Measurements from ENCODE around the gene DPEP2. TPM values are rescaled to one million over a fixed set of nuclear protein-coding genes. Genes with fewer than 3 reads are reported as not detected.

The DPEP2 gene
- total RNA-seq, 4 donors from 2014 or later: 0.22 to 2.5 (median 2.1) TPM

DNA sequence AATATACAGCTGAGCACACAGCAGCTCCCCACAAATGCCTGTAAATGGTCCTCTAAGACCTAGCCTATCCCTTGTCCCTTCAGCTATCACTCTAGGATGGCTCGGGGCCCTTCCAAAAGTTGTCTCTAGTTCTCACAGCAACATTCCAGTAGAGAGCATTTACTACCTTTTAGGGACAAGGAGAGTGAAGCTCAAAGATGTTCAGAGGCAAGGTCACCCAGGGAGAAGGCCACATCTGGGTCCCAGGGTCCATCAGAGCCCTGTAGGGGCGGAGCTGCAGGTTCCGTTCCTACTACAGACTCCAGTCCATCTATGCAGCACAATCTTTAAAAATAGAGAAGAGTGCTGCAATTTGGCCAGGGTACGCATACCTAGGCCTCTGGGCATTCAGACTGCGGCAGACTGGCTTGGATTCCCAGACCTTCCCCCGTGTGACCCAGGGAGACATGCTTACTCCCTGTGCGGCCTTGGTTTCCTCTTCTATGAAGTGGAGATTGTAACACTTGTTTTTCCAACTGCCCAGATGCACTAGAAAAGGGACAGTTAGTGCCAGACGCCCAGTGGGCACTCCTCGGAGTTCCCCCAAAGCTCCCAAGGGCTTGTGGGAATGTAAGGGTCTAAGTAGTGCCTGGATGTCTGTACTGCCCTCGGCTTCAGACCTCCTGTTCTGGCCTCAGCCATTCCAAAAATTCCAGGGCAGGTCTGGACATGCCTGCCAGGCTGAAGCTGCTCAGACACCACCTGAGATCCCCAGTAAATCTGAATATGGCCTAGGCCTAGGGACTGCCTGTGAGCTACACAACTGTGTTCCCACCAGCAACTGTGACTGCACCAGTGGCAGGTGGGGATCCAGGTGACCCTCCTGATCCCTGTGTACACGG is 33.4 kb downstream of the DPEP2 start:
- no peak for DNase-seq
- Histone ChIP-seq H3K27ac (peak overlapping the region; percentile 60 to 93 (median 92)), H3K36me3 (peaks cover 14 to 15% of the 10 kb centered on the region in 2 donors), H3K4me3 (replicated peaks in 1 of 3) (peak overlapping the region in 1 of 3 donors; percentile 94), H3K27me3 (no peaks in the 10 kb centered on the region), H3K4me1 (peaks cover 43 to 64% of the 10 kb centered on the region in 2 donors), H3K9me3 (no peaks in the 10 kb centered on the region)
- TF ChIP-seq POLR2A (IDR thresholded peaks at IDR 0.05): no peak
- TF ChIP-seq, protein P1, sequence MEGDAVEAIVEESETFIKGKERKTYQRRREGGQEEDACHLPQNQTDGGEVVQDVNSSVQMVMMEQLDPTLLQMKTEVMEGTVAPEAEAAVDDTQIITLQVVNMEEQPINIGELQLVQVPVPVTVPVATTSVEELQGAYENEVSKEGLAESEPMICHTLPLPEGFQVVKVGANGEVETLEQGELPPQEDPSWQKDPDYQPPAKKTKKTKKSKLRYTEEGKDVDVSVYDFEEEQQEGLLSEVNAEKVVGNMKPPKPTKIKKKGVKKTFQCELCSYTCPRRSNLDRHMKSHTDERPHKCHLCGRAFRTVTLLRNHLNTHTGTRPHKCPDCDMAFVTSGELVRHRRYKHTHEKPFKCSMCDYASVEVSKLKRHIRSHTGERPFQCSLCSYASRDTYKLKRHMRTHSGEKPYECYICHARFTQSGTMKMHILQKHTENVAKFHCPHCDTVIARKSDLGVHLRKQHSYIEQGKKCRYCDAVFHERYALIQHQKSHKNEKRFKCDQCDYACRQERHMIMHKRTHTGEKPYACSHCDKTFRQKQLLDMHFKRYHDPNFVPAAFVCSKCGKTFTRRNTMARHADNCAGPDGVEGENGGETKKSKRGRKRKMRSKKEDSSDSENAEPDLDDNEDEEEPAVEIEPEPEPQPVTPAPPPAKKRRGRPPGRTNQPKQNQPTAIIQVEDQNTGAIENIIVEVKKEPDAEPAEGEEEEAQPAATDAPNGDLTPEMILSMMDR (IDR thresholded peaks at IDR 0.05): no peak
- intact Hi-C loops (cut with DNase I): no loop called here
- 77 to 82% methylated on average over 9 to 11 of the region's 11 CpGs for WGBS, 2 donors

DNA sequence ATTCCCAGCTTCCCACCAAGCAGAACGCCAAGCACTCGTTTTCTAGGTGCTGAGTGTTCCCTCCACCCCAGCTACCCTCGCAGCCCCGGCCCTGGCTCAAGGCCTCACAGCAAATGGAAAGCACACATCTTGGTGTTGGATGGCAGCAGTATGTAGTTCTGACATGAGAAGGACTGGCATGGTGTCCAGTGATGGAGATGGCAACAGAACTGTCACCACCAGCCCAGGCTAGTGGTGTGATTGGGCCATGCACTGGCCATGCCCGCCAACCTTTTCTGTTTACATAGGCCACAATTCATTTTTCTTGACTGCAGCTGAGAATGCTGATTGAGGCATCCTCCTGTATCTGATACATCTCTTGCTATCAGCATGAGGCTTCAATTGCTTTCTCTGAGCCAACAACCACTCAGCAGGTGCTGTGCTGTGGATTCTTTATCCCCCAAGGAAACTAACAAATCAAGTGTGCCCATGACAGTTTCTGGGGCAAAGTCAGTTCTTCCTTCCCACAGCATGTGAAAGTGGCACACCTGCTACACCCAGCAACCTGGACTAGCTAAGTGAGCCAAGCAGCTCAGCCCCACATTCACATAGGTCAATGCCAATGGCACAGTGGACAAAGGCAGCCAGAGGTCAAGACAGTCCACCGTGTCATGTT is 34.7 kb downstream of the DPEP2 start:
- TF ChIP-seq POLR2A (IDR thresholded peaks at IDR 0.05): no peak
- TF ChIP-seq, protein P1 (IDR thresholded peaks at IDR 0.05): no peak
- H3K4me1 ChIP-seq: peaks cover 47 to 76% of the 10 kb centered on the region in 2 donors
- WGBS, 2 donors: 90 to 93% methylated on average over 6 of the region's 6 CpGs
- no peaks in the 10 kb centered on the region for H3K27me3 ChIP-seq
- no peak overlapping the region for H3K27ac ChIP-seq
- no peak overlapping the region for H3K4me3 ChIP-seq (replicated peaks in 1 of 3)
- no peaks in the 10 kb centered on the region for H3K9me3 ChIP-seq
- intact Hi-C loops (cut with DNase I): no loop called here
- DNase-seq: no peak
- peaks cover 14 to 18% of the 10 kb centered on the region in 2 donors for H3K36me3 ChIP-seq

GRCh38 chr16:67963662-67964321 is 35.5 kb downstream of the DPEP2 start:
- Histone ChIP-seq H3K27me3 (no peaks in the 10 kb centered on the region), H3K4me3 (replicated peaks in 1 of 3) (no peak overlapping the region), H3K36me3 (peaks cover 19 to 20% of the 10 kb centered on the region in 2 donors), H3K27ac (peak overlapping the region in 2 of 3 donors; percentile 29 to 30), H3K9me3 (no peaks in the 10 kb centered on the region), H3K4me1 (peaks cover 47 to 84% of the 10 kb centered on the region in 2 donors)
- TF ChIP-seq, protein P1 (IDR thresholded peaks at IDR 0.05): no peak
- no peak for TF ChIP-seq POLR2A (IDR thresholded peaks at IDR 0.05)
- DNase-seq: peak; percentile 61 to 69
- intact Hi-C loops (cut with DNase I): no loop called here
- 64 to 76% methylated on average over 17 to 28 of the region's 32 CpGs for WGBS, 2 donors

DNA sequence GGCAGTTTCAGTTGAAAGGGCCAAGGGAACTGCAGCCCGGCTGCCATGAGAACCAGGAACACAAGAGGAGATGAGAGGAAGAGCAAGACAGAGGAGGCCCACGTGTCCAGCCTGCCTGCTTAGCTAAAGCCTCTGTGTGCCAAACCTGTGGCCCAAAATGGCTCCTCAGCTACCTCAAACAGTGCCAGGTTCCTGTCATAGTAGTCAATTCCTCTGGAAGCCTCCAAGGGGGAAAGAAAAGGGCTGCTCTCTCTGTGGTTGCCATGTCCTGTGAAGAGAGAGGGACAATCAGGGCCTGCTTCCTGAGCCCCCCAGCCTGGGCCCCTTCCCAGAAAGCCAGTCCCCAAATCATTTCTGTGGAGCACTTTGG is 36.0 kb downstream of the DPEP2 start:
- H3K36me3 ChIP-seq: peaks cover 23 to 24% of the 10 kb centered on the region in 2 donors
- intact Hi-C loops (cut with DNase I): no loop called here
- H3K9me3 ChIP-seq: no peaks in the 10 kb centered on the region
- DNase-seq: no peak
- H3K4me3 ChIP-seq (replicated peaks in 1 of 3): no peak overlapping the region
- peaks cover 47 to 84% of the 10 kb centered on the region in 2 donors for H3K4me1 ChIP-seq
- no peak for TF ChIP-seq POLR2A (IDR thresholded peaks at IDR 0.05)
- TF ChIP-seq, protein P1 (IDR thresholded peaks at IDR 0.05): no peak
- peak overlapping the region in 2 of 3 donors; percentile 29 to 30 for H3K27ac ChIP-seq
- H3K27me3 ChIP-seq: no peaks in the 10 kb centered on the region
- WGBS, 2 donors: 71 to 80% methylated on average over 2 of the region's 2 CpGs

All from thyroid gland (tissue), 4 donors.